ENCODE measurements around the gene SAMD4A.

Gene SAMD4A, protein sequence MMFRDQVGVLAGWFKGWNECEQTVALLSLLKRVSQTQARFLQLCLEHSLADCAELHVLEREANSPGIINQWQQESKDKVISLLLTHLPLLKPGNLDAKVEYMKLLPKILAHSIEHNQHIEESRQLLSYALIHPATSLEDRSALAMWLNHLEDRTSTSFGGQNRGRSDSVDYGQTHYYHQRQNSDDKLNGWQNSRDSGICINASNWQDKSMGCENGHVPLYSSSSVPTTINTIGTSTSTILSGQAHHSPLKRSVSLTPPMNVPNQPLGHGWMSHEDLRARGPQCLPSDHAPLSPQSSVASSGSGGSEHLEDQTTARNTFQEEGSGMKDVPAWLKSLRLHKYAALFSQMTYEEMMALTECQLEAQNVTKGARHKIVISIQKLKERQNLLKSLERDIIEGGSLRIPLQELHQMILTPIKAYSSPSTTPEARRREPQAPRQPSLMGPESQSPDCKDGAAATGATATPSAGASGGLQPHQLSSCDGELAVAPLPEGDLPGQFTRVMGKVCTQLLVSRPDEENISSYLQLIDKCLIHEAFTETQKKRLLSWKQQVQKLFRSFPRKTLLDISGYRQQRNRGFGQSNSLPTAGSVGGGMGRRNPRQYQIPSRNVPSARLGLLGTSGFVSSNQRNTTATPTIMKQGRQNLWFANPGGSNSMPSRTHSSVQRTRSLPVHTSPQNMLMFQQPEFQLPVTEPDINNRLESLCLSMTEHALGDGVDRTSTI

DNA sequence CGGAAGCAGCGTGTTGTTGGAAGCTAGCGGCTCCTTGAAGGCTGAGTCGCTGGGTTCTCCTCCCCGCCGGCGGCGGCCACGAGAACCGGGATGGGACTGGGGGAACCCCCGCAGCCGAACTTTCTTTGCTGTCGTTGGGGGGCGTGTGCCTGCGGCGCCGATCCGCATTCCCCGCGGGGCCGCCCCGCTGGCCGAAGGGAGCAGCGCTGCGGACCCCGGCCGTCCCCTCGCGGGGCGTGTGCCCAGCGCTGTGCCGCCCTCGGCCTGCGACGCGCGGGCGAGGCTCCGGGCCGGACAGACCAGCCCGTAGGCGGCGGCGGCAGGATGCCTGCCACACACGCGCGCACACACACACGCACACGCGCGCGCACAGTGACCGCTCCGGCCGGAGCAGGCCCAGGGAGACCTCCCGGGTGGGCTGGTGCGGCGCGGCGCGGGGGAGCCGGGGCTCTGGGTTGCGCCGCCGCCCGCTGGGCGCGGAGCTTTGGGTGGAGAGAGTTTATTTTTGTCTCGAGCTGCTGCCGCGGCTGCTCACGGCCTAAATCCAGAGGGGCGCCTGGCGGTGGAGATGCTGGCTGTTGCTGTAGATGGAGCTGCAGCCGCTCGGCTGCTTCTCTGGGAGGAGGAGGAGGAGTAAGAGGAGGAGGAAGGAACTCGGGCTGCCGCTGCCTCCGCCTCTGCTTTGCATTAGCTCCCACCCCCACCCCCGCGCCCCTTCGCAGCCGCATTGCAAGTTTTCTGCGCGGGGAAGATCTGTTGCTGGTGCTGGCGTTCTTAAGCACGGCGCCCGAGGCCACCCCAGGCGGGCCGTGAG is at the start of gene SAMD4A:
SAMD4A (plus strand) TSS at position 719 of the 814 bp plus-strand sequence. CDS start 789 bp downstream, outside the sequence.
- peak; percentile 58 for DNase-seq

GRCh38 chr14:54524410-54524809 is 42.5 kb upstream of the SAMD4A start:
- no peak for DNase-seq

DNA sequence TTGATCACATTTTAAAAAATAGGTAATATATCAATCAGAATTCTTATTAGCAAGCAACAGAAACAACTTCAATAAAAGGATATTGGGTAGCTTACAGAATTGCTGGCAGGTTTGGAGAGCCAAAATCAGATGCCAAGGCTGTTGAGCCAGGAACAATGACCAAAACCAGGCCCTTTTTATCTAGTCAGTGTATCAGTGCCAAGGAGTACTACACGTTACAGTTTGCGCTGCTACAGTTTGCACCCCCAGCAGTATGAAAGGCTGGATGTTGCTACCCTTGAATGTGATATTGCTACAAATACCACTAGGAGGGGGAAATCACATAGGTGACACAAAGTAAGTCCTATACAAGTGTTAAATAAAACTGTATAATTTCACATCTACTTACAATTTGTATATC is 38.0 kb upstream of the SAMD4A start:
- DNase-seq, result no peak

DNA sequence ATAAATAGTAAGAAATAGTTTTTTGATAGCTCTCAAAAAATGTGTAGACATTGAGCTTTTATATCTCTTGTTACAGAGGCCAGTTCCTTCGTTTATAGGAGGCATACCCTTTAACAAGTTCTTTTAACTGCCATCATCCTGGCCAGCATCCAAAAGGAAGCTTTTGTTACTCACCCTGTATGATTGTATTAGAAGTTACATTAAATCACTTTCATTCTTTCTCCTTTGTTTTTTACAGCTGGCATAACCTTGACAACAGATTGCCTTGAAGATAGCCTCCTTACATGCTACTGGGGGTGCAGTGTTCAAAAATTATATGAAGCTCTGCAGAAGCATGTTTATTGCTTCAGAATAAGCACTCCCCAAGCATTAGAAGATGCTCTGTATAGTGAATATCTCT is 37.1 kb upstream of the SAMD4A start:
- DNase-seq, result no peak

DNA sequence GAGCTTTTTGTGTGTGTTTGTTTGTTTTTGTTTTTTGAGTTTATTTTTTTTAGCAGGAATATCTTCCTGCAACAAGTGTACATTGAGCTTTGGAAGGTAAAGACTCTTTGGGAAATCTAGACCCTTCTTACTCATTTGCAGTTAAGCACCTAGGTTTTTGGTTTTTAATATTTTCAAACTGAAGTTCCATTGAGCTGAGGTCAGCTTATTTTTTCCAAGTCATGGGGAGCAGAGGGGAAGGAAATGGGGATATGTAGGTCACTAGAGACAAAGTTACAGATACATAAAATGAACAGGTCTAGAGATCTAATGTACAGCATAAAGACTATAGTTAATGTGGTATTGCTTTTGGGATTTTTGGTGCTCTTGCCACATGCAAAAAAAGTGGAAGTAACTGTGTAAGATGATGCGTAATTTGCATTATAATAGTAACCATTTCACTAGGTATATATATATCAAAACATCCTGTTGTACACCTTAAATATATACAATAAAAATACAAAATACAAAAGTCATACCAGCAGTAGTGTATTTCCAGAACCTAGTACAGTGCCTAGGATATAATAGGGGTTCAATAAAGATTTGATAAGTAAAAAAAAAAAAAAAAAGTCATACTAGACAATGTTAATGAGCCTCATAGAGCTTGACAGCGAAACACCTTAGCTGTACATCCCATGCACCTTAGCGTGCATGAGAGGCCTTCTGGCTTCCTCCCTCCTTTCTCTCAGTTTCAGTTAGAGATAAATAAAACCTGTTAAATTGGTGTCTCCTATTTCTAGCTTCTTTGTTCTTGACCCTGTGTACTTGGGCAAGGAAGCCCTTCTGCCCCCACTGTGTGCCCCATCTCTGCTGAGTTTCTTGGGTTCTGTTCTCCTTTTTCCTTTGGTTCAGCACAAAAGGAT is 34.6 kb upstream of the SAMD4A start:
- DNase-seq, result no peak

GRCh38 chr14:54533100-54533499 is 33.8 kb upstream of the SAMD4A start:
- DNase-seq, result no peak

GRCh38 chr14:54535126-54535525 is 31.8 kb upstream of the SAMD4A start:
- DNase-seq, result no peak

DNA sequence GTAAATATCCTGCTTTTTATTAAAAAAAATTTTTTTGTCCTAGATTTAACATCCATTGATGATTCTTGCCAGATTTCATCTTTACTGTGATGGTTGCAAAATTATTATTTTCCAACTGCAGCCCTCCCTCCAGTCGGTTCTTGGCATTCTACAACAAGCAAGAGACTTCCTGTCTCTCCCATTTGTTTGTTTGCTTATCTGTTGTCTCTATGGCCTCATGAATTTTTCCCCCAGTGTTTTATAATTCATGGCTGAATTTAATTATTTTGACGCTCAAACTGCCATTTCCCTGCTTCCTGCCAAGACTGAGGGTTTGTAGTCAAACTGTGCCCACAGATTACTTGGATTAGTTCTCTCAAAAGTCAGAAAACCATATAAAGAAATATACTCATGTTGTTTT is 31.3 kb upstream of the SAMD4A start:
- DNase-seq, result no peak

GRCh38 chr14:54537651-54538050 is 29.3 kb upstream of the SAMD4A start:
- no peak for DNase-seq

DNA sequence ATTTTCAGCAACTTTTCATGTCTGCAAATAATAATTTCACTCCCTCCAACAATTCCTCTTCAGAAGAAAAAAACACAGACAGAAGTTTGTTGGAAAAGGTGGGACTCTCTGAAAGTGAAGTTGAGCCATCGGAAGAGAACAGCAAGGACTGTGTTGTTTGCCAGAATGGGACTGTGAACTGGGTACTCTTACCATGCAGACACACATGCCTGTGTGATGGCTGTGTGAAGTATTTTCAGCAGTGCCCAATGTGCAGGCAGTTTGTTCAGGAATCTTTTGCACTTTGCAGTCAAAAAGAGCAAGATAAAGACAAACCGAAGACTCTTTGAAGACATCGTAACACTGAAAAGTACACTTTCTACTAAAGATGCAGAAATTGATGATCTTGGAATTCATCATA is 28.9 kb upstream of the SAMD4A start:
- no peak for DNase-seq

DNA sequence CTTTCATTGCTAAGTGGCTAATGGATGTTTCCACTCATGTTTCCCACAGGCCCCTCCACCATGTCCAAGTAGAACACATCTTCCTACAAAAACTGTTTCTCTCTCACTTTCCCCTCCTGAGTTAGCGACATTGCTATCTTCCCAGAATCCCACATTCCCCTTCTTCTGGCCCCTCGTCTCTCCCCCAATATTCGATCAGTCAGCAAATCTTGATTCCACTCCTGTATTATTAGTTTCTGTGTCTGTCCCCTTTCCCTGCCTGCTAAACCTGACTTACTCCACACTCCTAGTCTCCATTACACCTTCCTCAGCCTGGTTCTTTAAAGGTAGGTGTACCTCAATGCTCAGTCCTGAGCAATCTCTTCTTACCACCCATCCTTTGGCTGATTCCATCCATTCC is 19.3 kb upstream of the SAMD4A start:
- DNase-seq, result no peak

- no peak for DNase-seq
Observed at GRCh38 chr14:54548491-54548890, 18.4 kb upstream of the SAMD4A start.

DNA sequence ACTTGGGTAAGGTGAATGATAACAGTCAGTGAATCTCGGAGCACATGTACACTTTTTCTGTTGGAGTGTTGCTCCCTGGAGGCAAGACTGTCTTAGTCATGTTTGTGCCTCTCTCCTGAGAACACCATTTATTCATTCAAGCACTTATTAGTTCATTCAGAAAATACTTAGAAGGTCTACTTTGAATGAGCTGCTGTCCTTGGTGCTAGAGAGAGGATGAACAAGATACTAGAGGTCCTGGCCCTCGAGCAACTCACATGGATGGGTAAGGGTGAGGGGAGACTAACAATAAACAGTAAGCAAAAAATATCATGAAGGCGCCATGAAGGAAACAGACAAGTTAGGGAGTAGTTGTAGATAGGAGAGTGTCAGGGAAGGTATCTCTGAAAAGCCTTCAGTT is 17.1 kb upstream of the SAMD4A start:
- no peak for DNase-seq

DNA sequence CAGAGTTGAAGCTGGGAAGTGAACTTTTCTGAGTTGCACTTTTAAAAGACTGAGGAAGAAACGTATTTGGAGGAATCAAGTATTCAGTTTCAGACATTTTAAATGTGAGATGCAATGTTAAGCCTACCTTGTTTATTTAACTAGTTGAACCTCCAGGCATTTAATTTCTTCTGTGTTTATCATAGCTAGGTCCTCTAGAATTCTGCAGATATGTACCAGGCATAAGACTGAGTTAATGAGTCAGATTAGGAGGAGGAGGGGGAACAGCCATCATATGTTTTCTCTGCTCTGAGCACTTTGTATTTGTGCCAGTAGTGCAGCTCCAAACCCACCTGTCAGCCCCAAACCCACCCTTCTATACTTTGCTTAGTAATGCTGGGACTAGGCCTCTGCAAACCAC is 16.4 kb upstream of the SAMD4A start:
- no peak for DNase-seq

- no peak for DNase-seq
Observed at GRCh38 chr14:54554401-54554800, 12.5 kb upstream of the SAMD4A start.

- no peak for DNase-seq
Observed at GRCh38 chr14:54555651-54556050, 11.3 kb upstream of the SAMD4A start.

GRCh38 chr14:54556535-54556934 is 10.4 kb upstream of the SAMD4A start:
- DNase-seq, result no peak

GRCh38 chr14:54562334-54562733 is 4.6 kb upstream of the SAMD4A start:
- DNase-seq, result no peak

DNA sequence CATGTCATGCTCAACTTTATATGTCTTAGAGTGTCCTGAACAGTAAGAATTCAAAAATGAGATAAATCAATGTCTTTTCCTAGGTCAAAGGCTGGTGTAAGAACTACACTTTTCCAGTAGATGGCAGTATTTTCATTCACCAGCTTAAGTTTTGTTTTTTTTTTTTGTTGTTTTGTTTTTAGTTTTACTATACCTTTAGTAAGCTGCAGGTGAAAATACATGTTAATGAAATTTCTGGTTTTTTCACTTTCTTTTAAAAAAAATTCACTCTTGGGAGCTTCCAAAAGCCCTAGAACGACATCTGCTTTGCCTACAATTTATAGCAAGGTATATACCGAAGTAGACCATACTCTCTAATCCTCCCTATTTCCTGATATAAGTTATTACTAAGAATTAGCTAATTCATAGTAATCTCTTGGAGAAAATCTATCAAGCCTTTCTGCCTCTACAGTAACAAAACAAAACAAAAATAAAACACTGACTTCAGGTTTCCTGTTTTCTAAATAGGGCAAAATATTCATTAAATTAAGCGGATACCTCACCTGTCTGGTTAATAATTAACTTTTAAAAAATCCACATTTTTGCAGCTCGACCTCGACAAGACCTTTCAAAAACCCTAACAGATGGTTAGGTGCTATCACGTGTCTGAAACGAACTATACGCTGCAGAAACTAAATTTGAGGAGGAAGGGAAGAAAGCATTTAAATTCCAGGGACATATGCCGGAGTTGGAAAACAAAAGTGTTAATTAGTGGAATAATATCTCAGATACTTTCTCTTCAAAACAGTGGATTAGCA is 2.7 kb upstream of the SAMD4A start:
- DNase-seq, result no peak

- peak; percentile 62 for DNase-seq
Observed at GRCh38 chr14:54564868-54565784, 1.8 kb upstream of the SAMD4A start.
